GM21737 (cell line): Measurements from ENCODE around the gene C19orf25.

ENCODE experiments used
- ATAC-seq: cut with Tn5 transposase; IDR thresholded peaks from one replicate; pipeline ENCODE4 v1.9.1; 2021; ENCODE audit warnings: mild to moderate bottlenecking, moderate library complexity; ENCODE audit not compliant: unreplicated experiment

Gene C19orf25

DNA sequence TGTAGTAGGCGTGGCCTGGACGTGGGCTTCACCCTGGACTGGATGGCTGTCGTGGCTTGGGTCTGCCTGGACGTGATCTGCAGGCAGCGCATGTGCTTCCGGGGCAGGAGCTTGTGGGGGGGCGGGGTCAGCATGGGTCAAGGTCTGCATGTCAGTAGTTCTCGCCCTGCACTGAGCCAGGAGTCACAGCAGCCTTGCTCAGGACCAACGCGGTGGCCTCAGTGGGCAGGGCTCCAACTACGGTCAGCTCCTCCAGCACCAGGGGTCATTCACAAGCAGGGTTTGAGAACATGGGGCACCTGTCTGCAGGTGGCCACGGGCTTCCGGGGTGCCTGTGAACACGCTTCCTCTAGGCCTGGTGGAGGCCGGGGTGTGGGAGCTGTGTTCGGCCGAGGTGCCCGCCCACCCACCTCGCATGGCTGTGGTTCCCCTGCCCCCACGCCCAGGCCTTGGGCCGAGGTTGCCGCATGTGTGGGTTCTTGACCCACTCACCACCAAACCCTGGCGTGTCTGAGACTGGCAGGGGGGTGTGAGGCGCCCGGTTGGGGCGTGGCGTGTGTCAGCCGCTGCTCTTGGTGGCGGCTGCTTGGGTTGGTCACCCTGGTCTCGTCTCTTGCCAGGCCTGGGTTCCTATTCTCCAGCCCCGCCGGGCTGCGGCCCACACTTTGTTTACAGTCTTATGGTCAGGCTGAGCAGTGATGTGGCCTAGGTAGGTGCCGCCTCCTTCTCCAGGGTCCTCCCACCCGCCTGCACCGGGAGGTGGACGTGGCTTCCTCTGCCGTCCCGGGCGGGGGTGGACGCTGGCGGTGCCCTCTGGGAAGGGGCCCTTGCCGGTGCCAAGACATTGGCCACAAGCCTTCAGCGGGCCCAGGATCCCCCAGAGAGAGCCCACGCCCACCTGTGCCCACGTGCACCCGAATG lies 45.6 kb downstream of the C19orf25 start:
- ATAC-seq: no peak

DNA sequence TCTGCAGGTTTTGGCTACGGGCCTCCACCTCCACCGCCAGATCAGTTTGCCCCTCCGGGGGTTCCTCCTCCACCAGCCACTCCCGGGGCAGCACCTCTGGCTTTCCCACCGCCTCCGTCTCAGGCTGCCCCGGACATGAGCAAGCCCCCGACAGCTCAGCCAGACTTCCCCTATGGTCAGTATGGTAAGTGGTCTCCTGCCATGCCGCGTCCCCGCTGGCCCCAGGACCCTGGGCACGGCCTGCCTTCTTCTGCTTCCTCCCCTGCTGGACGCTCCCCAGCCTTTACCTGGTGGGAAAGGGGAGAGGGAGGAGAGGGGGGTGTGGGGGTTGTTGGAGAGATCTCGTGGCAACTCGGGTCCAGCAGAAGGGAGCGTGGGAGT lies 46.5 kb downstream of the C19orf25 start:
- ATAC-seq: no peak

DNA sequence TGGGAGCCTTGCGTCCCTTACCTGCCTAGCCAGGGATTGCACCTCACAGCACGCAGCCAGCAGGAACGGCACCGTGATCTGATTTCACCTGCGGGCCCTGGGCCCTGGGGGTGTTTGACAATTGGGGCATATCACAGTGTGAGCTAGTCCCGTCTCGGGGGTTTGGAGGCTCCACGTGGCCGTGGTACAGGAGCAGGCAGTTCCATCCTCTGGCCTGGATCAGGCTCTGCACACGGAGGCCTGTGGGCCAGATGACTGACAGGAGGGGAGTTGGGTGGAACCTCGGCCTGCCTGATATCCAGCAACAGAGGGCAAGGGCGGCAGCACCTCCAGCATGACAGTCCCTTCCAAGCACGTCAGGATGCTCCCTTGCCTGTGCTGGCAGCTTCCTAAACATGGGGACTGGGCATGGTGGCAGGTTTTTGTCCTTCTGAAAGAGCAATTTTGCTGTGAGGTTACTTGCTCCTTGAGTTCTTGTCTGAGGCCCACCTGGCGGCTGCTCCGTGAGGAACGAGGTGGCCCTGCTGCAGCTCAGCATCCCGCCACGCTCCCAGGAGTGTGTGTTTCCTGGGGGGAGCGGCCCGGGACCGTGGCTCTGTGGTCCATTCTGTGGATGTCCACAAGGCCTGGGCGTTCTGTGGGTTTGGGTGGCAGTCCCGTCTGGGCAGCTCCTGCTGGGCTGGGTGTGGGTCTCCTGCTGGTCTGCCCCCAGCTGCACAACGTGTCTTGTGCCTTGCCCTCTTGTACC lies 47.1 kb downstream of the C19orf25 start:
- no peak for ATAC-seq

DNA sequence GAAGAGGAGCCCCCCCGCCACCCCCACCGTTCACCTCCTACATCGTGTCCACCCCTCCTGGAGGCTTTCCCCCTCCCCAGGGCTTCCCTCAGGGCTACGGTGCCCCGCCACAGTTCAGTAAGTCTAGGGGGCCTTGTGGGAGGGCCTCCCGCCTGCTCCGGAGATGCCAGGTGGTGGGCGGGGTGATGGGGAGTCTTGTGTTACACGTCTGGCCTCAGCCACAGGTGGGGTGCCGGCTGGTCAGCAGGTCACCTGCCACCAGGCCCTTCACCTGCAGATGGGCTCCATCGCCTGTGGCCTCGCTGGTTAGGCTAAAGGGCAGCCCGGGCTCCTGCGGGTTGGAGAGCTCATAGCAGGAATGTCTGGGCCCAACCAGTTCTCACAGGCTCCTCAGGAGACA lies 48.8 kb downstream of the C19orf25 start:
- ATAC-seq: no peak

DNA sequence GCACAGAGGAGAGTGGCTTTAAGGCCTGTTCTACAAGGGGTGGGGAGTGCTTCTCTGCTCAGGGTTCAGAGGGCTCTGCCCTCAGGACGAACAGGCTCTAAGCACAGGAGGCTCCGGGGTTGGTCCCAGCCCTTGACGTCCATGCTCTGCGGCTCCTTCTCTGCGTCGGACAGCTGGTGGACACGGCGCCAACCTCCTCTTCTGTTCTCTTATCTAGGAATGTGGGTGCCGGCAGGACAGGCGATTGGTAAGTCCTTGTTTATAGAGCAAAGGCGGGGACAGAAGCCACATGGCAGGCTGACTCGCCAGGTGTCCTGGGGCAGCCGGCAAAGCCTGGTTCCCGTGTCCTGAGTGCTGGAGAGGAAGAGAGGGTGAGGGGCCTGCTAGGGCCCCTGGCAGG lies 49.3 kb downstream of the C19orf25 start:
- no peak for ATAC-seq

DNA sequence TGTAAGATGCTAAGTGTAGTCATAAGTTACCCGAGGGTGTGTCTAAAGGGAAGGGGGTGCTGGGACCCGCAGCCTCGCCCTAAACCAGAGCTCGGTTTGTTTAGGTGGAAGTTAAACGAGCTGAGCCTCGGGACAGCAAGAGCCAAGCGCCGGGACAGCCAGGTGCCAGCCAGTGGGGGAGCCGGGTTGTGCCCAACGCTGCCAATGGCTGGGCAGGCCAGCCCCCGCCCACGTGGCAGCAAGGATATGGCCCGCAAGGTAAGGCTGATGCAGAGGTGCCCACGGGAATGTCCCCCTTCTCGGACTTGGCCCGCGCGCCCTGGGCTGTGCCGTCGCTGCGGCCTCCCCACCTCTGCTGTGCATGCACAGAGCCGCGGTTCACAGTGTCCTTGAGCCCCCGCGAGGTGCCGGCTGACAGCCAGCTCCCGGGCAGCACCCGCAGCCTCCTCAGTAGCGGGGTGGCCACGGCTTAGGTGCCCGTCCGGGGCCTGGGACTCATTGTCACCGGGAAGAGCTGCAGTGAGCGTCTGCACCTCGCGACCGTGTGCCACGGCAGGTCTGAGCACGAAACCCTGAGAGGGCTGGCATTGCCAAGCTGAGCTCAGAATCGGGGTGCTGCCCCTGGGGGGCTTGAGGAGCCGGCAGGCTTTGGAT lies 50.1 kb downstream of the C19orf25 start:
- ATAC-seq: no peak

DNA sequence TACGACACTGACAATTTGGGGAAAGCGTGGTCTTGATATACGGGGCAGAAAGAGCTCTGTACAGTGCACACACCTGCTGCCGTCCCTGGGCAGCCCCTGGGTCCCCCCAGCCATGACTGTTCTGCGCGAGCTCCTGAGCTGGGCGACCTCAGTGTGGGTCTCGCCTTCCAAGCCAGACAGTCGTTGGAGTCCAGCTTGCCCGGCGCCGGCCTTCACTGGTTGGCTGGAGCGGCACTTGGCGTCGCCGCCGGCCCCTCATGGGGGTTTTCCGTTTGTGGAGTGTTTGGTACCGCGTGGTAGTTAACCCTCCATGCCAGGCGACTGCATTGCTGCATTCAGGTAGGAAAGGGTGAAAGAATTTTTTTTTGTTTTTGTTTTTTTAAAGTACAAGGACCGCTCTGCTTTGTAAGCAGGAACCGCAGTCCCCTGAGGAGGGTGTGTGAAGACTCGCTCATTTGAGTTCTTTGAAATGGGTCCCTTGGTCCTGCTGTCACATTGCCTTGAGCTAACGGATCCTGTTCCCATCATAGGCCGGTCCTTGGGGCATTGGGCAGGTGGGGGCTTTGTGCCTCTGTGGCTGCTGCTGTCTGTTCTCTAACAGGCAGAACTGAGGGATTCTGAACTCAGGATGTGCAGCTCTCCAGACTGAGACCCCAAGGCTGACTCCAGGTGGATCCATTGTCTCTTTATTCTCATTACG lies 51.6 kb downstream of the C19orf25 start:
- ATAC-seq: no peak

DNA sequence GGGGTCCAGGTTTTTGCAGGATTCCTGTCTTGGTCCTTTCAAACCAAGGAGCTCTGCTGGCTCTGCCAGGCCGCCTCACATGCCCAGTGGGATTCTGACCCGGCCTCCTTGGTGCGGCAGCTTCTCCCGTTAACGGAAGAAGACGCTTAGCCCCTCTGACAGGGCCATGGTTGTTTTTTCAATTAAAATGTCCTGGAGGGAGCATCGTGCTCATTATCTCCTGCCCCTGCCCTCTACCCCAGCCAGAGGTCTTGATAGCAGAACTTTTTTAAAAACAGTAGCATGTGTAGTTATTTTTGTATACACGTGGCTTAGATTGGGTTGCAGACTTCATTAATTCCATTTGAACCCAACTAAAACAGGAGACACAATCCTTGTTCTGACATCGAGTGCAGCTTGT lies 52.3 kb downstream of the C19orf25 start:
- ATAC-seq: no peak

DNA sequence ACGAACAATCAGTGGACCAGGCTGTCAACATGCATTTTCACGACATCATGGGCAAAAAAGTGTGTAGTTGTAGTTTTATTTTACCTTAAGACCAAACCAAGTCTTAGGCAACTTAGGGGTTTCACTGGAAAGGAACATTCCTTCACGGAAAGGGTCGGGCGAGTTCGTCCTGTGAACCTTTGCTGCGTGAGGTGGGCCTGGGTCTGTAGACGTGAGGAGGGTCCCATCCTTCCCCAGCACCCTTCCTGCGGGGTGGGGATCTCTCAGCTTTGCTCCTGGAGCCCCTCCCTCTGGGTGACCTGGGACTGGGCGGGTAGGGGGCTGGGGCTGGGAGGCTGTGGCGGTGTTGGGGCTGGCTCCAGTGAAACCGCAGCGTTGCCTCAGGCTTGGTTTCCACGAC lies 53.1 kb downstream of the C19orf25 start:
- no peak for ATAC-seq

DNA sequence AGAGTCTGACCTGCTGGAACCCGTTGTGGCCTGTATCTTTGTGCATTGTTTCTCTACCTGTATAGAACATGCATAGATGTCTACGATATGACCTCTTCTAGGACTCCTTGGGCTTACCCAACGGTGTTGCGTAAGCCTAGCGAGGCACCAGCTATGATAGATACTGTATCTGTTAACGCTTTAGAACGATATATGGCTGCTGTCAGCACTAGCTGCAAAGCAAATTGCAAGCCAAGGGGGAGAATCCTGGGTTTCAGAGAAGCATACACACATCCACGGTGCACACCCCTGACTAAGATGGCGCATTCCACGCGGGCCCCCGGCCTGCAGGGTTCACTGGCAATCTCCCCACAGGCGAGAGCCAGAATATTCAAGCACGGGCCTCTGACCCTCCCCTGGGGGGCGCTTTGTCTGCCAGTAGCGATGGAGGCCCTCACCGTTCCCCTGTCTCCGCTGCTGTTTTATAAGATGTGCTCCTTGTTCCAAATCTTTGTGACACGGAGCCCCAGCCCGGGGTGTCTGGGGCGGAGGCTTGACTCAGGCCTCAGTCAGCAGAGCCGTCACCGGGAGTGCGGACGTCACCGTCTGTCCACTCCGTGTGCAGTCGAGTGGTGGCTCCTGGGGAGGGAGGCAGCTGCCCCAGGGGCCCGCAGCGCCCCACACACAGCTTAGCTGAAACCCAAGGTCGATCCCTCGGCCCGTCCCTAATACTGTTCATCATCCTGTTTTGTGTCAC lies 53.7 kb downstream of the C19orf25 start:
- ATAC-seq: no peak

DNA sequence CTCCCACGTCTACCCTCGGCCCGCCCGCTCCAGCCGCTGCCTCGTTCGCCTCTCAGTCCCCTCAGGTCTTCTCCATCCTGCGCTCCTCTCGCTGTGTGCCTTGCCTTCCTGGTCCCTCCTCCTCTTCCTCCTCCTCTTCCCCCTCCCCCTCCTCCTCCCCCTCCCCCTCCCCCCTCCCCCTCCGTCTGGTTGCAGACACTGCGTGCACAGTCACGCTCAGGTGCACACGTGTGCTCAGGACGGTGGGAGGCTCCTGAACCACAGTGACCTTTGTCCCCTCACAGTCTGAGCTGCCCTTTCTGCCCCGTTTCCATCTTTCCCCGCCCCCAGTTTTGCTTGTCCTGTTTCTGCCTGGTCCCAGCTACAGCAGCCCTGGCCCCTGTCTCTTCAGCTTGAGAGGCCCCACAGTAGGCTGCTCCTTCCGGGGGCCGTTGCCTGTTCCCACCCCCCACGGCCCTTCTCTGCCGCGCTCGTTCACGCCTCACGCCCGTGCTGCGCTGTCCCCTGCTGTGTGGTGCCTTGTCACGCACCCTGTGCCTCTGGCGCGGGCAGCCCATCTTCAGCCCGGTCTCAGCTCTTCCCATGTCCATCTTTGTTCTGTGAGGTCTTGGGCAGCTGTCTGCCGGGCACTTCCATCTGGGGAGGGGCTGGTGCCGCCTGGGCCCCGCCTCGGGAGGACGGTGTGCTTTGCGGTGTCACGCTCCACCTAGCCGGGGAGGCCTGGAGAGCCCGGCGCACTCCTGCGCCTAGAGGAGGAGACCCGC lies 54.6 kb downstream of the C19orf25 start:
- no peak for ATAC-seq

DNA sequence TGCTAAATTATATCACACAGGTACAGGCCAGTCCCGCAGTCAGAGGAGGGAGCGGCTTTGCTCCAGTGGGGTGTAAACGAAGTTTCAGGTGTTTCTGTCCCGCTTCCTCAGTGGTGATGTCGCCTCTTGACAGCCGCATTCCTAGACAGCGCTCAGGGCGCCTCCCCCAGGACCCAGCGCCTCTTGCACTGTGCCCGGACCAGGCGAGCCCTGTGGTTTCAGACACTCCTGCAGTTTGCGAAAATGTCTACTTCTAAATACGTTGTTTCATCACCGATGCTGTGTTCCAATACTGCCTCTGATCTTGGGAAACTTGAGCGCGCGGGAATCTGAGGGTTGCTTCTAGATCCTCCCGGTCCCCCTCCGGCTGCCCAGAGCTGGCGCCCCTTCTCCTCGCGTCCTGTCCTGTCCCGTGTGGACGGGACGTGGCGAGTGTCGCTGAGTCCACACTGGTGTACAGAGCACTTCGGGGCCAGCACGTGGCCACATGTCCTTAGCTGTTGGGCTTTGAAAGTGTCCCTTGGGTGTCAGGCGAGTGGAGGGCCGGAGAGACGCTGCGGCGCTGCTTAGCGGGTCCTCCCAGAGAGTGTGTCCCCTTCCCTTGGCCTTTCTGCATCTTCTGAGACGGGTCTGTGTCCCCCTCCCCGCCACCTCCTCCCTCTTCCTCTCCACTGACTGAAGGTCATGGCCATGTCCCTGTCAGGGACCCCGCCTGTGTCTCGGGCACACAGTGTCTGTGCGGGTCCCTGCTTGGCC lies 55.4 kb downstream of the C19orf25 start:
- no peak for ATAC-seq
